ENCODE measurements around the gene SULF2. TPM values are rescaled to one million over a fixed set of nuclear protein-coding genes. Genes with fewer than 3 reads are reported as not detected.

The SULF2 gene
- total RNA-seq, 2 experiments from 2014 or later, result 0.47 to 0.50 TPM

DNA sequence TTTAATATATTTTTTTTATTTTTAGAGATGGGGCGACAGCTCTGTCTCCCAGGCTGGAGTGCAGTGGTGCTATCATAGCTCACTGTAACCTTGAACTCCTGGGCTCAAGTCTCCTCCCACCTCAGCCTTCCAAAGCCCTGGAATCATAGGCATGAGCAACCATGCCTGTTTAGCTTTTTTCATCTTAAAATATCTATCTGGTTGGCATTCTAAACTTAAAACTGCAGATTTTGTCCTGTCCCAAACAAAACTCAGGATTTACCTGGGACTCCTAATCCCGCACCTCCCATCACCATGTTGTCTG lies 124.7 kb downstream of the SULF2 start:
- no peak for ATAC-seq
- TF ChIP-seq, protein P1, sequence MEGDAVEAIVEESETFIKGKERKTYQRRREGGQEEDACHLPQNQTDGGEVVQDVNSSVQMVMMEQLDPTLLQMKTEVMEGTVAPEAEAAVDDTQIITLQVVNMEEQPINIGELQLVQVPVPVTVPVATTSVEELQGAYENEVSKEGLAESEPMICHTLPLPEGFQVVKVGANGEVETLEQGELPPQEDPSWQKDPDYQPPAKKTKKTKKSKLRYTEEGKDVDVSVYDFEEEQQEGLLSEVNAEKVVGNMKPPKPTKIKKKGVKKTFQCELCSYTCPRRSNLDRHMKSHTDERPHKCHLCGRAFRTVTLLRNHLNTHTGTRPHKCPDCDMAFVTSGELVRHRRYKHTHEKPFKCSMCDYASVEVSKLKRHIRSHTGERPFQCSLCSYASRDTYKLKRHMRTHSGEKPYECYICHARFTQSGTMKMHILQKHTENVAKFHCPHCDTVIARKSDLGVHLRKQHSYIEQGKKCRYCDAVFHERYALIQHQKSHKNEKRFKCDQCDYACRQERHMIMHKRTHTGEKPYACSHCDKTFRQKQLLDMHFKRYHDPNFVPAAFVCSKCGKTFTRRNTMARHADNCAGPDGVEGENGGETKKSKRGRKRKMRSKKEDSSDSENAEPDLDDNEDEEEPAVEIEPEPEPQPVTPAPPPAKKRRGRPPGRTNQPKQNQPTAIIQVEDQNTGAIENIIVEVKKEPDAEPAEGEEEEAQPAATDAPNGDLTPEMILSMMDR (IDR thresholded peaks at IDR 0.05), result no peak
- Mint-ChIP-seq H3K9me3 (no peaks in the 10 kb centered on the region), H3K4me3 (no peak overlapping the region), H3K27me3 (no peaks in the 10 kb centered on the region), H3K4me1 (ENCODE audit: low read depth) (peaks cover 5% of the 10 kb centered on the region), H3K36me3 (ENCODE audit: low read depth) (peaks cover 7% of the 10 kb centered on the region), H3K27ac (peak overlapping the region; percentile 48)
- intact Hi-C loops (cut with micrococcal nuclease), result no loop called here
- DNase-seq, result no peak
- POLR2A ChIA-PET, result interaction anchor here (0.9 kb wide), 1 partner anchor 349 kb away, joined by 3 read pairs; no protein-coding TSS in a partner anchor
- CTCF ChIA-PET, result interaction anchor here (0.9 to 1.2 kb wide), 2 partner anchors 387 to 960 kb away, joined by 3 to 4 read pairs; no protein-coding TSS in a partner anchor

DNA sequence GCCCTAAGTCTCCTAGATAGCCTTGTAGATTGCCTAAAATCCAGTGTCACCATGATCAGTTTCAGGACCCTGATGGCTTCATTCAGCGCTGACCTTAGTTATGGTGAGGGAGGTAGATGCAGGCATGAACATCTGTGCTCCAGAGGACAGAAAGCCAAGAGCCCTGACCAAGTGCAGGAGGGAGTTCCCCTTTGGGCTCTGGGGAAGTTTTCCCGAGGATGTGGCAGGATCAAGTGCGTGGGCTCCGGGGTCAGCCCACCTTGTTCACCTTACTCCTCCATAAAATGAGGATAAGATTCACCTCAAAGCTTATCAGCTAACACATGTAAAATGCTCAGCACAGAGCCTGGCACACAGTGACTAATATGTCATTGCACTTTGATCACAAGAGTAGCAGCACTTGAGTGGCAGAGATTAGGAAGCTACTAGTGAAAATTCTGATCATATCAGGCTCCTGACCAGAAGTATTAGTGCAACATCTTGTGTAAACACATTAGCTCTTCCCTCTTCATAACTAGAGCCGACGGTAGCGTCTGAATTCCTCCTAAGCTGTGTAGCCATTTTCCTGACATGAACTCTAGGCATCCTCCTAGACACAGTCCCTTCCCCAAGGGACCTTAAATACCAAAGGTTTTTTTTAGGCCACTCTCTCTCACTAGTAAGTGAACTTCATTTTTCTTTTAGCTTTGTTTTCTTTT lies 125.2 kb downstream of the SULF2 start:
- ATAC-seq (no peak), DNase-seq (no peak)
- Mint-ChIP-seq H3K27me3 (no peaks in the 10 kb centered on the region), H3K27ac (no peak overlapping the region), H3K36me3 (ENCODE audit: low read depth) (peaks cover 11% of the 10 kb centered on the region), H3K4me1 (ENCODE audit: low read depth) (peaks cover 5% of the 10 kb centered on the region), H3K4me3 (no peak overlapping the region), H3K9me3 (no peaks in the 10 kb centered on the region)
- ChIA-PET CTCF (interaction anchor here (0.9 to 1.2 kb wide), 2 partner anchors 387 to 961 kb away, joined by 3 to 4 read pairs; no protein-coding TSS in a partner anchor), POLR2A (interaction anchor here (0.9 kb wide), 1 partner anchor 348 kb away, joined by 3 read pairs; no protein-coding TSS in a partner anchor)
- intact Hi-C loops (cut with micrococcal nuclease), result no loop called here
- TF ChIP-seq, protein P1 (IDR thresholded peaks at IDR 0.05), result no peak

DNA sequence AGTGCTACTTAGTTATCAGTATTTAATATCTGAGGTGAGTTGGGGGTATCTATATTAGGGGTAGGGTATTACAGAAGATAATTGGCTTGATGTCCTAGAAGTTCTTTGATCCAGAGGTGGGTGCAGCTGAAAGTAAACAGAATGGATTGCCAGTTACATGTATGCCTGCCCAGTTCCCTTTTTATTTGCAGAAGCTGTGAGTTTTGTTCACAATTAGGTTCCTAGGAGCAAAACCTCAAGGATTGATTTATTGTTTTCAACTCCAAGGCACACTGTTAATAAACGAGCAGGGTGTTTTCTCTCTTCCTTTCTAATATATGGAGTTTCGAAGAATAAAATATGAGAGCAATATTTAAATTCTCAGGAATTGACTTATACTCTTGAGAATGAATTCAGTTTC lies 129.0 kb downstream of the SULF2 start:
- no peak for ATAC-seq
- intact Hi-C loops (cut with micrococcal nuclease), result no loop called here
- Mint-ChIP-seq H3K4me3 (no peak overlapping the region), H3K36me3 (ENCODE audit: low read depth) (peaks cover 32% of the 10 kb centered on the region), H3K27ac (no peak overlapping the region), H3K9me3 (no peaks in the 10 kb centered on the region), H3K27me3 (no peaks in the 10 kb centered on the region), H3K4me1 (ENCODE audit: low read depth) (no peaks in the 10 kb centered on the region)
- POLR2A ChIA-PET, result no interaction called here
- no peak for DNase-seq
- CTCF ChIA-PET, result no interaction called here
- TF ChIP-seq, protein P1 (IDR thresholded peaks at IDR 0.05), result no peak

DNA sequence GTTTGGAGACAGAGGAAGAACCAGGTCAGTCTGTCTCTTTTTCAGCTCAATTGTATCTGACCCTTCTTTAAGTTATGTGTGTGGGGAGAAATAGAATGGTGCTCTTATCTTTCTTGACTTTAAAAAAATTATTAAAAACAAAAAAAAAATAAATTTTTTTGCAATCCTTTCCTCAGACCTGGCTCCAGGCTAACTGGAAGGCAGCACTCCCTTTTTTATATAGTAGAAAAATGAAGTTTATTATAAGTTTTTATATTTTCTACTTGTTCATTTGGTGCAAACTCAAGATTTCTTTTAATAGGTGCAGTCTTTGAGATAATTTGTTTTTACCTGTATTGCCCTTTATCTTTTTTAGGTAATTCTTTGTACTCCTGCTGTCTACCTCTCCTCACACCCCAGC lies 129.6 kb downstream of the SULF2 start:
- Mint-ChIP-seq H3K4me3 (no peak overlapping the region), H3K27me3 (no peaks in the 10 kb centered on the region), H3K36me3 (ENCODE audit: low read depth) (peaks cover 38% of the 10 kb centered on the region), H3K4me1 (ENCODE audit: low read depth) (no peaks in the 10 kb centered on the region), H3K9me3 (no peaks in the 10 kb centered on the region), H3K27ac (peak overlapping the region; percentile 24)
- DNase-seq, result no peak
- TF ChIP-seq, protein P1 (IDR thresholded peaks at IDR 0.05), result no peak
- intact Hi-C loops (cut with micrococcal nuclease), result no loop called here
- ChIA-PET CTCF (no interaction called here), POLR2A (no interaction called here)
- ATAC-seq, result no peak

DNA sequence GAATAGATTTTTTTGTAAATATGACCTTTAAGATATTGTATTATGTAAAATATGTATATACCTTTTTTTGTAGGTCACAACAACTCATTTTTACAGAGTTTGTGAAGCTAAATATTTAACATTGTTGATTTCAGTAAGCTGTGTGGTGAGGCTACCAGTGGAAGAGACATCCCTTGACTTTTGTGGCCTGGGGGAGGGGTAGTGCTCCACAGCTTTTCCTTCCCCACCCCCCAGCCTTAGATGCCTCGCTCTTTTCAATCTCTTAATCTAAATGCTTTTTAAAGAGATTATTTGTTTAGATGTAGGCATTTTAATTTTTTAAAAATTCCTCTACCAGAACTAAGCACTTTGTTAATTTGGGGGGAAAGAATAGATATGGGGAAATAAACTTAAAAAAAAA lies 130.9 kb downstream of the SULF2 start:
- intact Hi-C loops (cut with micrococcal nuclease), result no loop called here
- Mint-ChIP-seq H3K27ac (no peak overlapping the region), H3K36me3 (ENCODE audit: low read depth) (peaks cover 44% of the 10 kb centered on the region), H3K4me1 (ENCODE audit: low read depth) (no peaks in the 10 kb centered on the region), H3K27me3 (no peaks in the 10 kb centered on the region), H3K4me3 (no peak overlapping the region), H3K9me3 (no peaks in the 10 kb centered on the region)
- ATAC-seq (no peak), DNase-seq (no peak)
- CTCF ChIA-PET, result interaction anchor here (1.4 kb wide), 1 partner anchor 10 kb away, joined by 5 read pairs; no protein-coding TSS in a partner anchor
- POLR2A ChIA-PET, result no interaction called here
- TF ChIP-seq, protein P1 (IDR thresholded peaks at IDR 0.05), result no peak
